Measurements from ENCODE around the gene ZNF451.

The ZNF451 gene

DNA sequence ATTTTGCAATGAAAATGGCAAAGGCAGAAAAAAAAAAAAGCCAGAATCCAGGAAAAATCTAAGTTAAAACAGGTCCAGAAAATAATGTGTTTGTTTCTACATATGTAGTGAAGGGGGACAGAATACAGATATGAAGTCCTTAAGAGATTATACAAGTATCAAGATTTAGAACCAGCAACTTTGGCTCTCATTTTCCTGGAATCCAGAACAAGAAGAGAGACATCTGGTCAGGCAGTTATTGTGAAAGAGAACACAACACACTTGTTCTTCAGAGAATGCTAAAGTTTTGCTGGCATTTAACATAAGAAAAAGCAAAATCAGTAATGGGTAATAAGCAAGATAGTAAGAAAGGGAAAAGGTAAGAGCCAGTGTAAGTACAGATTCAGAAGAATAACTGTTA, 103.2 kb downstream of the ZNF451 start:
- H3K4me3 Mint-ChIP-seq: no peak overlapping the region

GRCh38 chr6:57195457-57195856, 105.5 kb downstream of the ZNF451 start:
- Mint-ChIP-seq H3K4me1 (ENCODE audit: low read depth) (no peaks in the 10 kb centered on the region), H3K9me3 (ENCODE audit: low read depth) (no peaks in the 10 kb centered on the region), H3K27ac (no peak overlapping the region), H3K27me3 (no peaks in the 10 kb centered on the region), H3K36me3 (peaks cover 4% of the 10 kb centered on the region), H3K4me3 (no peak overlapping the region)

More for the DNA sequence above, 103.2 kb downstream of the ZNF451 start:
- Mint-ChIP-seq H3K27ac (no peak overlapping the region), H3K36me3 (peaks cover 4% of the 10 kb centered on the region), H3K4me1 (ENCODE audit: low read depth) (no peaks in the 10 kb centered on the region), H3K27me3 (no peaks in the 10 kb centered on the region), H3K9me3 (ENCODE audit: low read depth) (no peaks in the 10 kb centered on the region)

GRCh38 chr6:57198926-57199636, 109.1 kb downstream of the ZNF451 start:
- Mint-ChIP-seq H3K36me3 (peaks cover 6% of the 10 kb centered on the region), H3K27me3 (no peaks in the 10 kb centered on the region), H3K27ac (no peak overlapping the region), H3K4me3 (no peak overlapping the region), H3K9me3 (ENCODE audit: low read depth) (no peaks in the 10 kb centered on the region), H3K4me1 (ENCODE audit: low read depth) (no peaks in the 10 kb centered on the region)

GRCh38 chr6:57201718-57202117, 111.7 kb downstream of the ZNF451 start:
- Mint-ChIP-seq H3K4me3 (no peak overlapping the region), H3K27ac (no peak overlapping the region), H3K36me3 (peaks cover 3% of the 10 kb centered on the region)

GRCh38 chr6:57205550-57206328, 115.8 kb downstream of the ZNF451 start:
- Mint-ChIP-seq H3K9me3 (ENCODE audit: low read depth) (no peaks in the 10 kb centered on the region), H3K4me3 (no peak overlapping the region), H3K27ac (no peak overlapping the region), H3K36me3 (peaks cover 3% of the 10 kb centered on the region), H3K4me1 (ENCODE audit: low read depth) (no peaks in the 10 kb centered on the region), H3K27me3 (no peaks in the 10 kb centered on the region)

More at GRCh38 chr6:57201718-57202117, 111.7 kb downstream of the ZNF451 start:
- H3K9me3 Mint-ChIP-seq (ENCODE audit: low read depth): no peaks in the 10 kb centered on the region
- no peaks in the 10 kb centered on the region for H3K4me1 Mint-ChIP-seq (ENCODE audit: low read depth)
- H3K27me3 Mint-ChIP-seq: no peaks in the 10 kb centered on the region

GRCh38 chr6:57207141-57207540, 117.2 kb downstream of the ZNF451 start:
- Mint-ChIP-seq H3K27ac (no peak overlapping the region), H3K9me3 (ENCODE audit: low read depth) (no peaks in the 10 kb centered on the region), H3K4me3 (no peak overlapping the region), H3K4me1 (ENCODE audit: low read depth) (no peaks in the 10 kb centered on the region), H3K36me3 (peaks cover 3% of the 10 kb centered on the region), H3K27me3 (no peaks in the 10 kb centered on the region)

GRCh38 chr6:57207872-57208271, 117.9 kb downstream of the ZNF451 start:
- no peaks in the 10 kb centered on the region for H3K4me1 Mint-ChIP-seq (ENCODE audit: low read depth)
- no peaks in the 10 kb centered on the region for H3K36me3 Mint-ChIP-seq
- no peak overlapping the region for H3K27ac Mint-ChIP-seq
- H3K9me3 Mint-ChIP-seq (ENCODE audit: low read depth): no peaks in the 10 kb centered on the region
- no peaks in the 10 kb centered on the region for H3K27me3 Mint-ChIP-seq
- no peak overlapping the region for H3K4me3 Mint-ChIP-seq

- Mint-ChIP-seq H3K27me3 (no peaks in the 10 kb centered on the region), H3K36me3 (no peaks in the 10 kb centered on the region), H3K9me3 (ENCODE audit: low read depth) (no peaks in the 10 kb centered on the region), H3K4me1 (ENCODE audit: low read depth) (peaks cover 6% of the 10 kb centered on the region), H3K27ac (no peak overlapping the region), H3K4me3 (no peak overlapping the region)
Measured at GRCh38 chr6:57209030-57209429, 119.0 kb downstream of the ZNF451 start.

DNA sequence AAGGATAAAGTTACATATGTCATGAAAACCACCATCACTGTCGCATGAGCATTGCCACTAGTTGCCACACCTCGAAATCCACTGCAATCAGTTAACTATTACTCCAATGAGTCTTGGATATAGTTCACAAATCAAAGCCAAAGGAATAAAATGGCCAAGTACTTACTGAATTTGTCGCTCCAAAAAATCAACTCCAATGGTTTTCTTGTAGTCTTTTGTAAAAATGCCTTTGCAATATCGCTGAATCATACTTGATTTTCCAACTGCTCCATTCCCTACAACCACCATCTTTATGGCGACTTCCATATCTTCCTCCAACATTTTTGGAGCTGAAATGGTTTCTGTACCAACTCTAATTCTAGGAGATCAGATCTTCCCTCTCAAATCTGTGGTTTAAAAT, 120.1 kb downstream of the ZNF451 start:
- no peaks in the 10 kb centered on the region for H3K36me3 Mint-ChIP-seq
- H3K9me3 Mint-ChIP-seq (ENCODE audit: low read depth): no peaks in the 10 kb centered on the region
- no peak overlapping the region for H3K27ac Mint-ChIP-seq
- no peaks in the 10 kb centered on the region for H3K27me3 Mint-ChIP-seq
- no peak overlapping the region for H3K4me3 Mint-ChIP-seq
- peaks cover 16% of the 10 kb centered on the region for H3K4me1 Mint-ChIP-seq (ENCODE audit: low read depth)

DNA sequence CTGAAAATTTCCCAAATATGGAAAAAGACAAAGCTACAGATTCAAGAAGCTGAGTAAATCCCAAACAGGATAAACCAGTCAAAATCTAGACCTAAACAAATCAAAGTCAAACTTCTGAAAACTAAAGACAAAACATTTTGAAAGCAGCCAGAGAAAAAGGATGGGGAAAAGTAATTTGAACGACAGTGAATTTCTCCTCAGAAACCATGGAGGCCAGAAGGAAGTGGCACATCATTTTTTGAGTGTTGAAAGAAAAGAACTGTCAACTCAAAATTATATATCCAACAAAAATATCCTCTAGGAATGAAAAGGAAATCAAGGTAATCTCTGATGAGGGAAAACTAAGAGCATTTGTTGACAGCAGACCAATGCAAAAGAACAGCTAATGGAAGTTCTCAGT, 125.3 kb downstream of the ZNF451 start:
- Mint-ChIP-seq H3K27me3 (peaks cover 9% of the 10 kb centered on the region), H3K27ac (no peak overlapping the region), H3K9me3 (ENCODE audit: low read depth) (no peaks in the 10 kb centered on the region), H3K4me3 (no peak overlapping the region), H3K4me1 (ENCODE audit: low read depth) (peaks cover 19% of the 10 kb centered on the region), H3K36me3 (peaks cover 2% of the 10 kb centered on the region)

GRCh38 chr6:57216235-57217101, 126.5 kb downstream of the ZNF451 start:
- Mint-ChIP-seq H3K4me3 (no peak overlapping the region), H3K4me1 (ENCODE audit: low read depth) (peaks cover 25% of the 10 kb centered on the region), H3K27me3 (peaks cover 12% of the 10 kb centered on the region), H3K9me3 (ENCODE audit: low read depth) (no peaks in the 10 kb centered on the region), H3K27ac (no peak overlapping the region), H3K36me3 (peaks cover 2% of the 10 kb centered on the region)

DNA sequence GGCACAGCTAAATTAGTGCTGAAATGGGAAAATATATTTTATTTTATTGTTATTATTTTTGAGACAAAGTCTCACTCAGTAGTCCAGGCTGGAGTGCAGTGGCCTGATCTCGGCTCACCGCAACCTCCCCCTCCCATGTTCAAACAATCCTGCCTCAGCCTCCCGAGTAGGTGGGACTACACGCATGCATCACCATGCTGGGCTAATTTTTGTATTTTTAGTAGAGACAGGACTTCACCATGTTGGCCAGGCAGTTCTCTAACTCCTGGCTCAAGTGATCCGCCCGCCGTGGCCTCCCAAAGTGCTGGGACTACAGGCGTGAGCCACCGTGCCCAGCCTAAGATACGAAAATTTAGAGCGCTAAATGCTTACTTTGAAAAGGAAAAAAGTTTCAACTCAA, 127.3 kb downstream of the ZNF451 start:
- no peaks in the 10 kb centered on the region for H3K9me3 Mint-ChIP-seq (ENCODE audit: low read depth)
- no peak overlapping the region for H3K27ac Mint-ChIP-seq
- peaks cover 12% of the 10 kb centered on the region for H3K27me3 Mint-ChIP-seq
- H3K4me3 Mint-ChIP-seq: no peak overlapping the region
- peaks cover 2% of the 10 kb centered on the region for H3K36me3 Mint-ChIP-seq
- H3K4me1 Mint-ChIP-seq (ENCODE audit: low read depth): peaks cover 25% of the 10 kb centered on the region

Data from activated naive CD8-positive, alpha-beta T cell (primary cell).